Thyroid gland (tissue), 4 donors: ENCODE data around the gene NADSYN1. TPM values are rescaled to one million over a fixed set of nuclear protein-coding genes. Genes with fewer than 3 reads are reported as not detected.
A peak's percentile ranks its signal among the peaks of the same experiment; 100 is the strongest.

Experiments
- DNase-seq, 2 donors: peaks; one replicate each; pipeline ENCODE4 v3.0.0-alpha.2; 2019
- H3K27ac ChIP-seq, 3 donors: fragments of 200-600 bp; sonication (generic); 1 replicate in 2 of 3; 2 replicates in 1 of 3; pipeline ENCODE4 v1.5.1; 2016 to 2019; ENCODE audit warnings: mild to moderate bottlenecking in 1 of 3, moderate library complexity in 1 of 3
- H3K27me3 ChIP-seq: fragments of 200-600 bp; sonication (generic); one replicate; pipeline ENCODE4 v1.5.1; 2019
- H3K36me3 ChIP-seq, 2 donors: fragments of 200-600 bp; sonication (generic); one replicate each; pipeline ENCODE4 v1.5.1; 2016 to 2019
- H3K4me1 ChIP-seq, 2 donors: fragments of 200-600 bp; sonication (generic); one replicate each; pipeline ENCODE4 v1.5.1; 2017 to 2019
- H3K4me3 ChIP-seq, 3 donors: fragments of 200-600 bp; sonication (generic); replicated peaks in 1 of 3; 1 replicate in 2 of 3; 2 replicates in 1 of 3; pipeline ENCODE4 v1.5.1; 2016; ENCODE audit warnings: mild to moderate bottlenecking in 1 of 3
- H3K9me3 ChIP-seq: fragments of 200-600 bp; sonication (generic); one replicate; pipeline ENCODE4 v1.5.1; 2017
- POLR2A ChIP-seq, 2 donors: fragments of 450-650 bp; IDR thresholded peaks; one replicate each; pipeline ENCODE4 v1.6.1; 2017; ENCODE audit warnings: antibody characterized with exemption in 2 of 2, mild to moderate bottlenecking in 2 of 2, moderate library complexity in 1 of 2
- WGBS, 2 donors: methylation state at CpG; one replicate each; pipeline ENCODE4 v1.1.5; 2017; 5-methylcytosine and 5-hydroxymethylcytosine counted together
- intact Hi-C: fragments of 100-400 bp; cut with DNase I; formaldehyde crosslinking; loops from one replicate; pipeline ENCODE4 v1.15.1; 2023
- total RNA-seq, 4 donors: library from RNA; depleted of rRNA; stranded (reverse); fragments of >200 nt; gene quantifications; one replicate each; pipeline ENCODE4 v1.2.3, GENCODE V29; 2016
- TF ChIP-seq, protein P1 (sequence below), 6 experiments: fragments of 200-600 bp in 3 of 6; fragments of 450-650 bp in 3 of 6; sonication (generic) in 3 of 6; IDR thresholded peaks; one replicate each; pipeline ENCODE4 v1.5.1; 2016 to 2019; ENCODE audit warnings: antibody characterized with exemption in 6 of 6, mild to moderate bottlenecking in 2 of 6, inconsistent platforms in 1 of 6, moderate library complexity in 1 of 6

The NADSYN1 gene
- total RNA-seq, 4 donors from 2014 or later: 41.9 to 102 (median 54.7) TPM

DNA sequence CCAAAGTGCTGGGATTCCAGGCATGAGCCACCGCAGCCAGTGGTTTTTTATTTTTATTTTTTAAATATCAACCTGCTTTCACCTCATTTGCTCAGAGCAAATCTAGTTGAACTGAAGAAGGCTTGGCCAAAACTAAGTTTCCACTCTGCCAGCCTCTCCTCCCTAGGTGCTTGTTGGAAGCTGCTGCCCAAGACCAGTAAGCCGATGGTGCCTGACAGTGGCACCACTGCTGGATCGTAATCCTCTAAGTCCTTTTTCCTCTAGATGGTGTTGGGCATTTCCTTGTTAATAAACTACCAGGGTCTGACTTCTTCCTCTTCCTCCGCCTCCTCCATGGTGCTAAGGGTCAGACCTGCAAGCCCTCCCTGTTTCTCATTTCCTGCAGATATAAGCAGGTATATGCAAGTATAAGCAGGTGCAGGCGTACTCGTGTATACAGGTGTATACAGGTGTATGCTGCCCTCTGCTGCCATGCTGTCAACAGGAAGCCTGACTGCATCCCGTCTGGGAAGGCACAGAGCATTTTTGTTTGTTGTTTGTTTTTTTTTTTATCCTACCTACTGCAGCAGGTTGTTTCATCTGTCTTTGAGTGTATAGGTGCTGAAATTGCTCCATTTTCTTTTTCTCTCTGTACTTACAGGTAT, 1.6 kb downstream of the NADSYN1 start:
- Histone ChIP-seq H3K27ac (no peak overlapping the region), H3K27me3 (no peaks in the 10 kb centered on the region), H3K9me3 (no peaks in the 10 kb centered on the region), H3K4me3 (no peak overlapping the region), H3K4me1 (peaks cover 11 to 22% of the 10 kb centered on the region in 2 donors), H3K36me3 (peaks cover 34 to 44% of the 10 kb centered on the region in 2 donors)
- TF ChIP-seq POLR2A (IDR thresholded peaks at IDR 0.05): no peak
- TF ChIP-seq, protein P1, sequence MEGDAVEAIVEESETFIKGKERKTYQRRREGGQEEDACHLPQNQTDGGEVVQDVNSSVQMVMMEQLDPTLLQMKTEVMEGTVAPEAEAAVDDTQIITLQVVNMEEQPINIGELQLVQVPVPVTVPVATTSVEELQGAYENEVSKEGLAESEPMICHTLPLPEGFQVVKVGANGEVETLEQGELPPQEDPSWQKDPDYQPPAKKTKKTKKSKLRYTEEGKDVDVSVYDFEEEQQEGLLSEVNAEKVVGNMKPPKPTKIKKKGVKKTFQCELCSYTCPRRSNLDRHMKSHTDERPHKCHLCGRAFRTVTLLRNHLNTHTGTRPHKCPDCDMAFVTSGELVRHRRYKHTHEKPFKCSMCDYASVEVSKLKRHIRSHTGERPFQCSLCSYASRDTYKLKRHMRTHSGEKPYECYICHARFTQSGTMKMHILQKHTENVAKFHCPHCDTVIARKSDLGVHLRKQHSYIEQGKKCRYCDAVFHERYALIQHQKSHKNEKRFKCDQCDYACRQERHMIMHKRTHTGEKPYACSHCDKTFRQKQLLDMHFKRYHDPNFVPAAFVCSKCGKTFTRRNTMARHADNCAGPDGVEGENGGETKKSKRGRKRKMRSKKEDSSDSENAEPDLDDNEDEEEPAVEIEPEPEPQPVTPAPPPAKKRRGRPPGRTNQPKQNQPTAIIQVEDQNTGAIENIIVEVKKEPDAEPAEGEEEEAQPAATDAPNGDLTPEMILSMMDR (IDR thresholded peaks at IDR 0.05): peak in 1 of 6 experiments; percentile 4
- WGBS, 2 donors: 75 to 79% methylated on average over 7 of the region's 7 CpGs
- intact Hi-C loops: no loop called here
- DNase-seq: peak in 1 of 2 donors; percentile 9

DNA sequence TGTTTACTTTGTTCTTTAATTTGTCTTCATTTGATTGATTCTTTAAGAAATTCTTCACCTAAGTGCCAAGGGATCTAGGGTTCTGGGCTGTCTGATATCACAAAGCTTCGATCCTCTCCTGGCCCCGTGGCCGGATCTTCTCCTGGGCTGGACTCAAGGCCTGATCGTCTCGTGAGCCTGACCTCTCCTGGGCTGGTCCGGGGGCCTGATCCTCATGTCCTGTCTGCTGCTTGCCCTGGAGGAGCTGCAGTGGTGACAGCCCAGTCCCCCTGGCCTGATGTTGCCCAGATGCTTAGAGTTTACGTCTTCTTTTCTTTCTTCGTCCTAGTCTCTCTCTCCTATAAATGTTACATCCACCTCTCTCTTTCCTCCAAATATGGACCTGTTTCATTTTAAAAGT, 3.3 kb downstream of the NADSYN1 start:
- intact Hi-C loops: no loop called here
- WGBS, 2 donors: 94 to 95% methylated on average over 7 to 8 of the region's 8 CpGs
- no peak overlapping the region for H3K27ac ChIP-seq
- no peaks in the 10 kb centered on the region for H3K27me3 ChIP-seq
- peaks cover 11 to 19% of the 10 kb centered on the region in 2 donors for H3K4me1 ChIP-seq
- DNase-seq: no peak
- H3K4me3 ChIP-seq: no peak overlapping the region
- H3K9me3 ChIP-seq: no peaks in the 10 kb centered on the region
- TF ChIP-seq, protein P1 (IDR thresholded peaks at IDR 0.05): no peak
- no peak for TF ChIP-seq POLR2A (IDR thresholded peaks at IDR 0.05)
- H3K36me3 ChIP-seq: peaks cover 51 to 58% of the 10 kb centered on the region in 2 donors

DNA sequence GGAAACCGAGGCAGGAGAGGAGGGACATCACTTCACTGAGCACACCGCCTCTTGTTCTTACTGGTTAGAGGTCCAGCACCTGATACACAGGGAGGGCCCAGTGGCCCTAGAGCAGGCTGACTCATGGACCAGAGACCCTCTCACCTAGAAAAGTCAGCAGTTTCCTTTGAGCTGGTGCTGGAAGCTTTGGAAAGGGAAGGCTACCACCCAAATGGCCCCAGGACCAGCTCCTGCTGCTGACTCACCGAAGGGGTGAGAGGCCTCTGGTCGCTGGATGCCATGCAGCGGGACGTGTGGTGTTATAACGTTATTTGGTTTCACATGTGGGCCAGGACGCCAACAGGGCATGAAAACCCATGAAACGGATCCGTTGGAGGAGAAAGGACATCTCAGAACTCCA, 3.8 kb downstream of the NADSYN1 start:
- H3K27me3 ChIP-seq: no peaks in the 10 kb centered on the region
- WGBS, 2 donors: 97 to 98% methylated on average over 10 of the region's 10 CpGs
- DNase-seq: no peak
- no peak overlapping the region for H3K27ac ChIP-seq
- intact Hi-C loops: no loop called here
- H3K9me3 ChIP-seq: no peaks in the 10 kb centered on the region
- TF ChIP-seq POLR2A (IDR thresholded peaks at IDR 0.05): no peak
- TF ChIP-seq, protein P1 (IDR thresholded peaks at IDR 0.05): no peak
- peaks cover 51 to 62% of the 10 kb centered on the region in 2 donors for H3K36me3 ChIP-seq
- peaks cover 11 to 15% of the 10 kb centered on the region in 2 donors for H3K4me1 ChIP-seq
- no peak overlapping the region for H3K4me3 ChIP-seq

DNA sequence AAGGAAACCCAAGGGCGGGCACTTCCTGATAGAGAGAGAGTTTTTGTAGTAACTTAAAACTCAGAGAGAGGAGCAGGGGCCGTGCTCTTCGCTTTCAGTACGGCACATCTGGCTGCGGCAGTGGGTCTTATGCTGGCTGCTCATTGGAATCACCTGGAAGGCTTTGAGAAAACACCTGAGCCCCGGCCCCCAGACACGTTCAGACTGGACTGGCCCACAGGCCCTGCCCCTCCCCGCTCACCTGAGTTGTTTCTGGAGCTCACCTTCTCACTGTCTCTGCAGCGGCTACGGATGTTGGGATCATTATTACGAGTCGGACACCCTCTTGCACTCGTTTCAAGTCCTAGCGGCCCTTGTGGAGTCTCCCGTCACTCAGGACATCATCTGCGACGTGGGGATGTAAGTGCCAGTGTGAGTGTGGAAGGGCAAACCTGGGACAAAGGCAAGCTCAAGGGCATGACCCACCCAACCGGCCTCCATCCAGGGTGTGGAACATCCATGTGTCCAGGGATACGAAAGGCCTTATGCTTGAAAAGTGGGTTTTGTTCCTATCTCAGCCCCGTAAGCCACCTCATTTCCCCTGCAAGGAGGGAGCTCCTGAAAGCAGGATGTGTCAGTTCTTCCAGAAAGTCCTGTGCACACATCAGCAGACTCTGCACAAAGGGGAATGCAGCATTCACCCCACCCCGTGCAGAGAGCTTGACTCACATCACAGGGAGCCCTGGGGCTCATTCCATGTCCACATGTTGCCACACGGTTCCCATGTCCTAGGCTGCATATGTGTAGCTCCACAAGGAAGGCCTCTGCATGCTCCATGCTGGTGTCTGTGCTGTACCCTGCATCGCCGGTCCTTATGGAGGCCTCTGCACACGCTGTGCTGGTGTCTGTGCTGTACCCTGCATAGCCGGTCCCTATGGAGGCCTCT, 5.4 kb downstream of the NADSYN1 start:
- 94 to 96% methylated on average over 21 to 24 of the region's 26 CpGs for WGBS, 2 donors
- Histone ChIP-seq H3K9me3 (no peaks in the 10 kb centered on the region), H3K27me3 (no peaks in the 10 kb centered on the region), H3K4me1 (peaks cover 10 to 12% of the 10 kb centered on the region in 2 donors), H3K27ac (no peak overlapping the region), H3K4me3 (no peak overlapping the region), H3K36me3 (peaks cover 51 to 62% of the 10 kb centered on the region in 2 donors)
- intact Hi-C loops: no loop called here
- TF ChIP-seq, protein P1 (IDR thresholded peaks at IDR 0.05): no peak
- TF ChIP-seq POLR2A (IDR thresholded peaks at IDR 0.05): no peak
- DNase-seq: no peak
